ENCODE measurements around the gene MAP3K10. TPM values are rescaled to one million over a fixed set of nuclear protein-coding genes. Genes with fewer than 3 reads are reported as not detected.

The MAP3K10 gene
- polyA plus RNA-seq, 1 donor from 2014 or later = 18.3 TPM

DNA sequence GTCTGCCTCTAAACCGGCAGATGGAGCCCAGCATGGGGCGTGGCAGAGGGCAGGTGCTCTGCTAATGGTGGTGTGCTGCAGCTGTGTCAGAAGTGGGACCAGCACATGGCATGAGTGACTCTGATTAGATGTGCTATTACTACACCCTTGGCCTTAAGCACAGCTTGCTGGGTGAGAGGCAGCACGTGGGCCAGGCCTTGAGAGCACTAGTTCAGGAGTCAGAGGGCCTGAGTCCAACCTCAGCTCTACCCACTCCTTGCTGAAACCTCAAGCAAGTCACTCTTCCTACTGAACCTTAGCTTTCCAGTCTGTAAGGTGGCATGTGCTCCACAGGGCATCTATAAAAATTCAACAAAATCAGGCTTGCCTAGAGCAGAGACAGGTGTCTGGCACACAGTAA, 71.2 kb downstream of the MAP3K10 start:
- Histone ChIP-seq H4K20me1 (ENCODE audit: insufficient read depth) (no peaks in the 10 kb centered on the region), H3K27ac (ENCODE audit: low read length) (no peak overlapping the region), H2AFZ (ENCODE audit: low read depth, low read length) (no peak overlapping the region), H3K79me2 (replicated peaks; ENCODE audit: insufficient read depth, low read length) (no peaks in the 10 kb centered on the region), H3K9me2 (ENCODE audit: insufficient read depth, low read length) (no peaks in the 10 kb centered on the region), H3K36me3 (ENCODE audit: insufficient read depth, low read length) (no peaks in the 10 kb centered on the region), H3K4me2 (ENCODE audit: low read length) (no peak overlapping the region), H3K9me3 (ENCODE audit: low read length) (no peaks in the 10 kb centered on the region), H3K9ac (ENCODE audit: low read length) (no peak overlapping the region), H3K27me3 (ENCODE audit: insufficient read depth, low read depth, low read length) (no peaks in the 10 kb centered on the region), H3F3A (ENCODE audit: insufficient read depth, low read length, poor library complexity, severe bottlenecking) (no peaks in the 10 kb centered on the region), H3K4me3 (ENCODE audit: low read length) (no peak overlapping the region)
- no peak for TF ChIP-seq EP300 (conservative IDR thresholded peaks at IDR 0.05; ENCODE audit: poor library complexity, severe bottlenecking)
- no peak for TF ChIP-seq RAD21 (conservative IDR thresholded peaks at IDR 0.05)
- no peak for TF ChIP-seq MXI1 (conservative IDR thresholded peaks at IDR 0.05; ENCODE audit: poor library complexity, severe bottlenecking)
- no peak for TF ChIP-seq TAF1 (IDR thresholded peaks at IDR 0.05; ENCODE audit: low read depth)
- TF ChIP-seq POLR2AphosphoS5 (IDR thresholded peaks at IDR 0.05) = no peak
- no peak for TF ChIP-seq EZH2 (IDR thresholded peaks at IDR 0.05; ENCODE audit: borderline replicate concordance, insufficient read depth, low read length, poor library complexity, severe bottlenecking)
- no peak for TF ChIP-seq SMC3 (conservative IDR thresholded peaks at IDR 0.05; ENCODE audit: poor library complexity)
- TF ChIP-seq CTCF (IDR thresholded peaks at IDR 0.05; ENCODE audit: poor library complexity, severe bottlenecking) = no peak
- TF ChIP-seq, protein P1, sequence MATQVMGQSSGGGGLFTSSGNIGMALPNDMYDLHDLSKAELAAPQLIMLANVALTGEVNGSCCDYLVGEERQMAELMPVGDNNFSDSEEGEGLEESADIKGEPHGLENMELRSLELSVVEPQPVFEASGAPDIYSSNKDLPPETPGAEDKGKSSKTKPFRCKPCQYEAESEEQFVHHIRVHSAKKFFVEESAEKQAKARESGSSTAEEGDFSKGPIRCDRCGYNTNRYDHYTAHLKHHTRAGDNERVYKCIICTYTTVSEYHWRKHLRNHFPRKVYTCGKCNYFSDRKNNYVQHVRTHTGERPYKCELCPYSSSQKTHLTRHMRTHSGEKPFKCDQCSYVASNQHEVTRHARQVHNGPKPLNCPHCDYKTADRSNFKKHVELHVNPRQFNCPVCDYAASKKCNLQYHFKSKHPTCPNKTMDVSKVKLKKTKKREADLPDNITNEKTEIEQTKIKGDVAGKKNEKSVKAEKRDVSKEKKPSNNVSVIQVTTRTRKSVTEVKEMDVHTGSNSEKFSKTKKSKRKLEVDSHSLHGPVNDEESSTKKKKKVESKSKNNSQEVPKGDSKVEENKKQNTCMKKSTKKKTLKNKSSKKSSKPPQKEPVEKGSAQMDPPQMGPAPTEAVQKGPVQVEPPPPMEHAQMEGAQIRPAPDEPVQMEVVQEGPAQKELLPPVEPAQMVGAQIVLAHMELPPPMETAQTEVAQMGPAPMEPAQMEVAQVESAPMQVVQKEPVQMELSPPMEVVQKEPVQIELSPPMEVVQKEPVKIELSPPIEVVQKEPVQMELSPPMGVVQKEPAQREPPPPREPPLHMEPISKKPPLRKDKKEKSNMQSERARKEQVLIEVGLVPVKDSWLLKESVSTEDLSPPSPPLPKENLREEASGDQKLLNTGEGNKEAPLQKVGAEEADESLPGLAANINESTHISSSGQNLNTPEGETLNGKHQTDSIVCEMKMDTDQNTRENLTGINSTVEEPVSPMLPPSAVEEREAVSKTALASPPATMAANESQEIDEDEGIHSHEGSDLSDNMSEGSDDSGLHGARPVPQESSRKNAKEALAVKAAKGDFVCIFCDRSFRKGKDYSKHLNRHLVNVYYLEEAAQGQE (IDR thresholded peaks at IDR 0.05; ENCODE audit: borderline replicate concordance) = no peak

- H3K9me2 ChIP-seq (ENCODE audit: insufficient read depth, low read length) = no peaks in the 10 kb centered on the region
- H3K9me3 ChIP-seq (ENCODE audit: low read length) = no peaks in the 10 kb centered on the region
- H3K4me2 ChIP-seq (ENCODE audit: low read length) = no peak overlapping the region
- H2AFZ ChIP-seq (ENCODE audit: low read depth, low read length) = no peak overlapping the region
- no peaks in the 10 kb centered on the region for H3K79me2 ChIP-seq (replicated peaks; ENCODE audit: insufficient read depth, low read length)
- H3K27me3 ChIP-seq (ENCODE audit: insufficient read depth, low read depth, low read length) = no peaks in the 10 kb centered on the region
- H3K4me3 ChIP-seq (ENCODE audit: low read length) = no peak overlapping the region
- H3K9ac ChIP-seq (ENCODE audit: low read length) = no peak overlapping the region
- no peak overlapping the region for H3K27ac ChIP-seq (ENCODE audit: low read length)
- no peaks in the 10 kb centered on the region for H3F3A ChIP-seq (ENCODE audit: insufficient read depth, low read length, poor library complexity, severe bottlenecking)
- TF ChIP-seq SMC3 (conservative IDR thresholded peaks at IDR 0.05; ENCODE audit: poor library complexity) = no peak
- no peak for TF ChIP-seq CTCF (IDR thresholded peaks at IDR 0.05; ENCODE audit: poor library complexity, severe bottlenecking)
- TF ChIP-seq POLR2AphosphoS5 (IDR thresholded peaks at IDR 0.05) = no peak
- no peak for TF ChIP-seq EP300 (conservative IDR thresholded peaks at IDR 0.05; ENCODE audit: poor library complexity, severe bottlenecking)
- TF ChIP-seq, protein P1 (IDR thresholded peaks at IDR 0.05; ENCODE audit: borderline replicate concordance) = no peak
- no peak for TF ChIP-seq MXI1 (conservative IDR thresholded peaks at IDR 0.05; ENCODE audit: poor library complexity, severe bottlenecking)
- no peaks in the 10 kb centered on the region for H3K36me3 ChIP-seq (ENCODE audit: insufficient read depth, low read length)
- H4K20me1 ChIP-seq (ENCODE audit: insufficient read depth) = no peaks in the 10 kb centered on the region
These were observed 72.5 kb downstream of the MAP3K10 start for GRCh38 chr19:40263440-40264313.

All from neural cell (in vitro differentiated cells).